Liver (tissue), 3 donors: ENCODE results near the gene EIF4G3.

ENCODE experiments used
- FOXA2 ChIP-seq: IDR thresholded peaks from 2 replicates; pipeline ENCODE4 v1.6.1; 2016; ENCODE audit warnings: antibody characterized with exemption
- MAX ChIP-seq: IDR thresholded peaks from 2 replicates; pipeline ENCODE4 v1.6.1; 2016; ENCODE audit warnings: antibody characterized with exemption
- NR2F2 ChIP-seq: IDR thresholded peaks from 2 replicates; pipeline ENCODE4 v1.6.1; 2016; ENCODE audit warnings: antibody characterized with exemption
- RAD21 ChIP-seq, 2 donors: IDR thresholded peaks; 2 replicates each; pipeline ENCODE4 v1.6.1; 2016; ENCODE audit warnings: antibody characterized with exemption in 2 of 2, mild to moderate bottlenecking in 2 of 2
- TAF1 ChIP-seq: conservative IDR thresholded peaks from 2 replicates; pipeline ENCODE4 v1.6.1; 2016; ENCODE audit warnings: antibody characterized with exemption, mild to moderate bottlenecking
- TF ChIP-seq, protein P1 (sequence below): fragments of 150-350 bp; IDR thresholded peaks from 2 replicates; pipeline ENCODE4 v1.5.1; 2017; ENCODE audit warnings: improper control_type of control experiment, low read depth, low read length; ENCODE audit not compliant: missing input control
- TF ChIP-seq, protein P2 (sequence below): IDR thresholded peaks from 2 replicates; pipeline ENCODE4 v1.6.1; 2016; ENCODE audit warnings: antibody characterized with exemption
- donor health status: healthy.
- donor health status: healthy.

DNA sequence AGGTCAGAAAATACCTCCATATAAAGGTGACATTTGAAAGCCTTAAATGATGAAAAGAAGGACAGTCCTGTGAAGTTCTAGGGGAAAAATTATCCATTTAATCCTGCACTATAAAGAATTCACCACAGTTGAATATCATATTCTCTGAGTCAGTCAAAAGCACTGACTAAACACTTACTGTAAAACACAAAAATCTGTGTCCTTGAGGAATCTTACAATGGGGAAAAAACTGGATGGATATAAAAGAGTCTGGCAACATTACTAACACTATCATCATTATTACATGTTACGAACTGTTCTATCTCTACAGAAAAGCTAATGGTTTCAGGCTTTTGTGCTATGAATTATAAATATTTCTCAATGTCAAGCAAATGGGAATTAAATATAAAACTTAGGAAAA lies 347.2 kb downstream of the EIF4G3 start:
- TF ChIP-seq, protein P1, sequence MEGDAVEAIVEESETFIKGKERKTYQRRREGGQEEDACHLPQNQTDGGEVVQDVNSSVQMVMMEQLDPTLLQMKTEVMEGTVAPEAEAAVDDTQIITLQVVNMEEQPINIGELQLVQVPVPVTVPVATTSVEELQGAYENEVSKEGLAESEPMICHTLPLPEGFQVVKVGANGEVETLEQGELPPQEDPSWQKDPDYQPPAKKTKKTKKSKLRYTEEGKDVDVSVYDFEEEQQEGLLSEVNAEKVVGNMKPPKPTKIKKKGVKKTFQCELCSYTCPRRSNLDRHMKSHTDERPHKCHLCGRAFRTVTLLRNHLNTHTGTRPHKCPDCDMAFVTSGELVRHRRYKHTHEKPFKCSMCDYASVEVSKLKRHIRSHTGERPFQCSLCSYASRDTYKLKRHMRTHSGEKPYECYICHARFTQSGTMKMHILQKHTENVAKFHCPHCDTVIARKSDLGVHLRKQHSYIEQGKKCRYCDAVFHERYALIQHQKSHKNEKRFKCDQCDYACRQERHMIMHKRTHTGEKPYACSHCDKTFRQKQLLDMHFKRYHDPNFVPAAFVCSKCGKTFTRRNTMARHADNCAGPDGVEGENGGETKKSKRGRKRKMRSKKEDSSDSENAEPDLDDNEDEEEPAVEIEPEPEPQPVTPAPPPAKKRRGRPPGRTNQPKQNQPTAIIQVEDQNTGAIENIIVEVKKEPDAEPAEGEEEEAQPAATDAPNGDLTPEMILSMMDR: no peak
- TF ChIP-seq RAD21 (IDR thresholded peaks at IDR 0.05) (no peak), NR2F2 (no peak), FOXA2 (no peak), TAF1 (no peak), MAX (no peak)
- TF ChIP-seq, protein P2, sequence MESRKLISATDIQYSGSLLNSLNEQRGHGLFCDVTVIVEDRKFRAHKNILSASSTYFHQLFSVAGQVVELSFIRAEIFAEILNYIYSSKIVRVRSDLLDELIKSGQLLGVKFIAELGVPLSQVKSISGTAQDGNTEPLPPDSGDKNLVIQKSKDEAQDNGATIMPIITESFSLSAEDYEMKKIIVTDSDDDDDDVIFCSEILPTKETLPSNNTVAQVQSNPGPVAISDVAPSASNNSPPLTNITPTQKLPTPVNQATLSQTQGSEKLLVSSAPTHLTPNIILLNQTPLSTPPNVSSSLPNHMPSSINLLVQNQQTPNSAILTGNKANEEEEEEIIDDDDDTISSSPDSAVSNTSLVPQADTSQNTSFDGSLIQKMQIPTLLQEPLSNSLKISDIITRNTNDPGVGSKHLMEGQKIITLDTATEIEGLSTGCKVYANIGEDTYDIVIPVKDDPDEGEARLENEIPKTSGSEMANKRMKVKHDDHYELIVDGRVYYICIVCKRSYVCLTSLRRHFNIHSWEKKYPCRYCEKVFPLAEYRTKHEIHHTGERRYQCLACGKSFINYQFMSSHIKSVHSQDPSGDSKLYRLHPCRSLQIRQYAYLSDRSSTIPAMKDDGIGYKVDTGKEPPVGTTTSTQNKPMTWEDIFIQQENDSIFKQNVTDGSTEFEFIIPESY: no peak
